SK-N-SH treated with all-trans-retinoic acid at 6 μM for 48 hours (cell line): ENCODE data around the gene DNAJC17.

Source experiments
- ARNTL ChIP-seq: fragments of 450-650 bp; formaldehyde crosslinking; IDR thresholded peaks from 2 replicates; pipeline ENCODE4 v1.5.0; 2020; ENCODE audit warnings: low read depth, mild to moderate bottlenecking, moderate library complexity, borderline replicate concordance
- ESRRG ChIP-seq: fragments of 250-450 bp; sonication (Bioruptor Pico); IDR thresholded peaks from 2 replicates; pipeline ENCODE4 v1.6.1; 2021; ENCODE audit warnings: mild to moderate bottlenecking
- PPARA ChIP-seq: fragments of 250-450 bp; sonication (Bioruptor Pico); IDR thresholded peaks from 2 replicates; pipeline ENCODE4 v1.5.0; 2020; ENCODE audit warnings: mild to moderate bottlenecking, borderline replicate concordance
- TOX ChIP-seq: fragments of 250-450 bp; sonication (Bioruptor Pico); IDR thresholded peaks from 2 replicates; pipeline ENCODE4 v1.8.0; 2021; ENCODE audit warnings: mild to moderate bottlenecking, moderate library complexity, borderline replicate concordance
- ZC3H10 ChIP-seq: fragments of 250-450 bp; sonication (Bioruptor Pico); IDR thresholded peaks from 2 replicates; pipeline ENCODE4 v1.5.1; 2021; ENCODE audit warnings: mild to moderate bottlenecking, moderate library complexity
- ZFP3 ChIP-seq: fragments of 250-450 bp; sonication (Bioruptor Pico); IDR thresholded peaks from 2 replicates; pipeline ENCODE4 v1.5.0; 2020; ENCODE audit warnings: mild to moderate bottlenecking, moderate library complexity
- ZNF565 ChIP-seq: fragments of 450-650 bp; formaldehyde crosslinking; conservative IDR thresholded peaks from 2 replicates; pipeline ENCODE4 v1.5.0; 2020; ENCODE audit warnings: low read depth, mild to moderate bottlenecking, moderate library complexity
- TF ChIP-seq, protein P1 (sequence below): fragments of 250-450 bp; sonication (Bioruptor Pico); IDR thresholded peaks from 2 replicates; pipeline ENCODE4 v1.5.1; 2021; ENCODE audit warnings: mild to moderate bottlenecking, moderate library complexity
- TF ChIP-seq, protein P2 (sequence below): fragments of 250-450 bp; sonication (Bioruptor Pico); IDR thresholded peaks from 2 replicates; pipeline ENCODE4 v1.8.0; 2020; ENCODE audit warnings: mild to moderate bottlenecking, moderate library complexity, borderline replicate concordance

DNA sequence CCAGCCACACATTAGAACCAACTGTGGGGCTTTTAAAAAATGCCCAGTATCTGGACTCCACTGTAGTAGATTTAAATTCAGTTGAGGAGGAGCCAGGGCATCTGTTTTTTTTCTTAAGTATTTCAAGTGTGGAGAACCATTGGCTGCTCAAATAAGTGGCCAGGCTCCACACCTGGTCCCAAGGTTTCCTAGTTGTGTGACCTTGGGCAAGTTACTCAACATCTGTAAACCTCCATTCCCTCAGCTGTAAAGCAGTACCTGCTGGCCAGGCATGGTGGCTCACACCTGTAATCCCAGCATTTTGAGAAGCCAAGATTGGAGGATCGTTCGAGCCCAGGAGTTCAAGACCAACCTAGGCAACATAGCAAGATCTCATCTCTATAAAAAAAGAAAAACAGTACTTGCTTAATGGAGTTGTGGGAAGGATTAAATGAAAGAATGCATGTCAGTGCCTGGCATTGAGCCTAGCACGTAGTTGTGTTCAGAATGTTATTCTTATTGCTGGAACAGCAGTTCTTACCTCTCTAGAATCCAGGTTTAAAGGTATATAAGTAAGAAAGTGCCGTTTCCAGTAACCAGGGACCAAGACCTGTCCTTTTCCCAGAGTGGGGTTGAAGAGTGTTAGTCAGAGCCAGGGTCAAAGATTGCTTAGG is 19.3 kb upstream of the DNAJC17 start:
- no peak for TF ChIP-seq ZNF565 (CRISPR knock-in tag)
- TF ChIP-seq, protein P1, sequence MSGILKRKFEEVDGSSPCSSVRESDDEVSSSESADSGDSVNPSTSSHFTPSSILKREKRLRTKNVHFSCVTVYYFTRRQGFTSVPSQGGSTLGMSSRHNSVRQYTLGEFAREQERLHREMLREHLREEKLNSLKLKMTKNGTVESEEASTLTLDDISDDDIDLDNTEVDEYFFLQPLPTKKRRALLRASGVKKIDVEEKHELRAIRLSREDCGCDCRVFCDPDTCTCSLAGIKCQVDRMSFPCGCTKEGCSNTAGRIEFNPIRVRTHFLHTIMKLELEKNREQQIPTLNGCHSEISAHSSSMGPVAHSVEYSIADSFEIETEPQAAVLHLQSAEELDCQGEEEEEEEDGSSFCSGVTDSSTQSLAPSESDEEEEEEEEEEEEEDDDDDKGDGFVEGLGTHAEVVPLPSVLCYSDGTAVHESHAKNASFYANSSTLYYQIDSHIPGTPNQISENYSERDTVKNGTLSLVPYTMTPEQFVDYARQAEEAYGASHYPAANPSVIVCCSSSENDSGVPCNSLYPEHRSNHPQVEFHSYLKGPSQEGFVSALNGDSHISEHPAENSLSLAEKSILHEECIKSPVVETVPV: no peak
- TF ChIP-seq, protein P2, sequence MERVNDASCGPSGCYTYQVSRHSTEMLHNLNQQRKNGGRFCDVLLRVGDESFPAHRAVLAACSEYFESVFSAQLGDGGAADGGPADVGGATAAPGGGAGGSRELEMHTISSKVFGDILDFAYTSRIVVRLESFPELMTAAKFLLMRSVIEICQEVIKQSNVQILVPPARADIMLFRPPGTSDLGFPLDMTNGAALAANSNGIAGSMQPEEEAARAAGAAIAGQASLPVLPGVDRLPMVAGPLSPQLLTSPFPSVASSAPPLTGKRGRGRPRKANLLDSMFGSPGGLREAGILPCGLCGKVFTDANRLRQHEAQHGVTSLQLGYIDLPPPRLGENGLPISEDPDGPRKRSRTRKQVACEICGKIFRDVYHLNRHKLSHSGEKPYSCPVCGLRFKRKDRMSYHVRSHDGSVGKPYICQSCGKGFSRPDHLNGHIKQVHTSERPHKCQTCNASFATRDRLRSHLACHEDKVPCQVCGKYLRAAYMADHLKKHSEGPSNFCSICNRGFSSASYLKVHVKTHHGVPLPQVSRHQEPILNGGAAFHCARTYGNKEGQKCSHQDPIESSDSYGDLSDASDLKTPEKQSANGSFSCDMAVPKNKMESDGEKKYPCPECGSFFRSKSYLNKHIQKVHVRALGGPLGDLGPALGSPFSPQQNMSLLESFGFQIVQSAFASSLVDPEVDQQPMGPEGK (CRISPR knock-in tag): no peak
- TF ChIP-seq ZC3H10 (CRISPR knock-in tag): no peak
- TF ChIP-seq PPARA (CRISPR knock-in tag): no peak
- no peak for TF ChIP-seq TOX (CRISPR knock-in tag)
- TF ChIP-seq ESRRG: no peak
- TF ChIP-seq ARNTL: no peak
- no peak for TF ChIP-seq ZFP3 (CRISPR knock-in tag)
